HepG2 (cell line): Measurements from ENCODE around the gene NUP133. TPM values are rescaled to one million over a fixed set of nuclear protein-coding genes. Genes with fewer than 3 reads are reported as not detected.

Experiments
- ATAC-seq: fragments of 200-7000 bp; cut with Tn5 transposase; 3 replicates; pipeline ENCODE4 v1.9.1; 2020; ENCODE audit warnings: mild to moderate bottlenecking, moderate library complexity
- BruUV-seq: library from RNA; stranded (reverse); fragments of 400-500 nt; replicated peaks from 2 replicates; lab custom pipeline; 2021; lab: Mats Ljungman, UMichigan
- CTCF ChIA-PET: fragments of 300-600 bp; formaldehyde crosslinking; extraction: SDS; loops from one replicate; lab custom pipeline; 2021; ENCODE audit warnings: low total read pairs, inconsistent platforms, low intra/inter-chr PET ratio; lab: Yijun Ruan, JAX
- POLR2A ChIA-PET: fragments of 350-600 bp; sonication (Branson Sonifier 250); formaldehyde crosslinking; loops from one replicate; lab custom pipeline; 2020; ENCODE audit warnings: antibody characterized with exemption, inconsistent platforms; lab: Yijun Ruan, JAX
- DNase-seq: peaks from one replicate; pipeline ENCODE4 v3.0.0-alpha.2; 2015; ENCODE audit warnings: low spot score
- FAIRE-seq: peaks from 3 replicates; lab custom pipeline; 2011; peaks lifted over from hg19 to GRCh38; lab: Jason Lieb, UNC
- H2AFZ ChIP-seq: one replicate; pipeline ENCODE4 v1.6.1; 2011; ENCODE audit warnings: low read length, inconsistent platforms
- H3K27ac ChIP-seq: fragments of 300-600 bp; 3 replicates; pipeline ENCODE4 v1.8.0; 2011; ENCODE audit warnings: mixed run types, mild to moderate bottlenecking, mixed read lengths, low read length, inconsistent platforms; ENCODE audit not compliant: insufficient read depth; ENCODE audit errors: extremely low read length
- H3K27me3 ChIP-seq, 2 experiments: fragments of 200-600 bp in 1 of 2; 2 replicates in 1 of 2; 3 replicates in 1 of 2; pipeline versions ENCODE4 v1.6.0 to v1.8.0; 2011; ENCODE audit warnings: low read length in 2 of 2, mild to moderate bottlenecking in 2 of 2, moderate library complexity in 2 of 2, inconsistent platforms in 1 of 2; ENCODE audit not compliant: insufficient read depth in 2 of 2, control insufficient read depth in 1 of 2
- H3K36me3 ChIP-seq, 2 experiments: fragments of 200-600 bp in 1 of 2; replicated peaks in 1 of 2; 2 replicates in 1 of 2; 3 replicates in 1 of 2; pipeline versions ENCODE4 v1.5.1 to v1.8.0; 2011; ENCODE audit warnings: low read length in 2 of 2, inconsistent platforms in 1 of 2; ENCODE audit not compliant: insufficient read depth in 2 of 2, control insufficient read depth in 1 of 2
- H3K4me1 ChIP-seq: 2 replicates; pipeline ENCODE4 v1.5.1; 2012; ENCODE audit warnings: low read length, inconsistent platforms; ENCODE audit not compliant: insufficient read depth
- H3K4me2 ChIP-seq: 2 replicates; pipeline ENCODE4 v1.6.0; 2011; ENCODE audit warnings: low read depth, low read length, inconsistent platforms
- H3K4me3 ChIP-seq, 3 experiments: fragments of 200-600 bp in 1 of 3; sonication (generic), shearing (Covaris generic) in 1 of 3; replicated peaks in 1 of 3; 2 replicates each; pipeline ENCODE4 v1.5.1; 2011 to 2016; ENCODE audit warnings: low read length in 3 of 3, inconsistent platforms in 2 of 3, low read depth in 2 of 3, mild to moderate bottlenecking in 2 of 3, control low read depth in 1 of 3, mixed read lengths in 1 of 3; ENCODE audit not compliant: insufficient read depth in 1 of 3
- H3K79me2 ChIP-seq: one replicate; pipeline ENCODE4 v1.6.1; 2011; ENCODE audit warnings: low read length, inconsistent platforms; ENCODE audit not compliant: insufficient read depth
- H3K9ac ChIP-seq: 2 replicates; pipeline ENCODE4 v1.6.0; 2011; ENCODE audit warnings: mild to moderate bottlenecking, low read depth, low read length, inconsistent platforms; ENCODE audit not compliant: insufficient read depth
- H3K9me3 ChIP-seq: 2 replicates; pipeline ENCODE4 v1.5.1; 2012; ENCODE audit warnings: mild to moderate bottlenecking, low read length
- H4K20me1 ChIP-seq: 2 replicates; pipeline ENCODE4 v1.6.0; 2011; ENCODE audit warnings: inconsistent platforms, mild to moderate bottlenecking, low read length, moderate library complexity; ENCODE audit not compliant: insufficient read depth
- AHR ChIP-seq: IDR thresholded peaks from 2 replicates; pipeline ENCODE4 v1.6.1; 2018; ENCODE audit warnings: missing genetic modification reagents, missing compliant biosample characterization
- MTF2 ChIP-seq: sonication (generic); formaldehyde crosslinking; IDR thresholded peaks from 2 replicates; pipeline ENCODE4 v1.5.0; 2020; ENCODE audit warnings: missing genetic modification reagents, borderline replicate concordance
- NR1H2 ChIP-seq: sonication (generic); formaldehyde crosslinking; IDR thresholded peaks from 2 replicates; pipeline ENCODE4 v1.8.1; 2022; ENCODE audit warnings: low read depth, missing genetic modification reagents, borderline replicate concordance
- WIZ ChIP-seq: sonication (generic); formaldehyde crosslinking; IDR thresholded peaks from 2 replicates; pipeline ENCODE4 v1.5.1; 2020; ENCODE audit warnings: mild to moderate bottlenecking, missing genetic modification reagents
- ZMAT3 ChIP-seq: sonication (generic); formaldehyde crosslinking; conservative IDR thresholded peaks from 2 replicates; pipeline ENCODE4 v1.7.0; 2021; ENCODE audit warnings: missing genetic modification reagents
- WGBS: methylation state at CpG from one replicate; pipeline ENCODE4 v1.1.6; 2017; ENCODE audit warnings: low lambda C conversion rate; 5-methylcytosine and 5-hydroxymethylcytosine counted together
- in situ Hi-C: cut with HindIII; loops from 2 replicates; pipeline ENCODE4 v1.10.0; 2017; ENCODE audit warnings: low pct_unique_long_range_greater_than_20kb; ENCODE audit not compliant: extremely low pct_ligation_motif_present
- intact Hi-C: fragments of 100-400 bp; cut with micrococcal nuclease; formaldehyde crosslinking; loops from one replicate; pipeline ENCODE4 v1.10.0; 2022; ENCODE audit not compliant: unreplicated experiment
- polyA plus RNA-seq, 8 experiments: library from polyadenylated mRNA; depleted of rRNA in 3 of 8; stranded (reverse) in 7 of 8; unstranded in 1 of 8; fragments of >200 nt; fragmentation: Illumina TruSeq in 4 of 8; extraction: Trizol in 4 of 8; gene quantifications; 2 replicates each; pipeline versions ENCODE4 v1.2.1 to v1.2.3, GENCODE V29; 2011 to 2016; ENCODE audit warnings: low read depth in 4 of 8, missing spikeins in 1 of 8, mixed read lengths in 1 of 8; ENCODE audit not compliant: insufficient read depth in 1 of 8
- total RNA-seq, 5 experiments: library from RNA; depleted of rRNA; stranded (reverse); fragments of >200 nt; fragmentation: Illumina TruSeq; extraction: Trizol; gene quantifications; 2 replicates each; pipeline ENCODE4 v1.2.3, GENCODE V29; 2016; ENCODE audit warnings: low read depth in 1 of 5
- TF ChIP-seq, protein P1 (sequence below): IDR thresholded peaks from 2 replicates; pipeline ENCODE4 v1.6.1; 2018; ENCODE audit warnings: missing genetic modification reagents

NUP133 gene
- total and polyA plus RNA-seq, 2 of the 13 experiments (the other 11 are each of a cell fraction or from before 2014, with no cell fraction given) = 17.7 to 45.6 TPM

DNA sequence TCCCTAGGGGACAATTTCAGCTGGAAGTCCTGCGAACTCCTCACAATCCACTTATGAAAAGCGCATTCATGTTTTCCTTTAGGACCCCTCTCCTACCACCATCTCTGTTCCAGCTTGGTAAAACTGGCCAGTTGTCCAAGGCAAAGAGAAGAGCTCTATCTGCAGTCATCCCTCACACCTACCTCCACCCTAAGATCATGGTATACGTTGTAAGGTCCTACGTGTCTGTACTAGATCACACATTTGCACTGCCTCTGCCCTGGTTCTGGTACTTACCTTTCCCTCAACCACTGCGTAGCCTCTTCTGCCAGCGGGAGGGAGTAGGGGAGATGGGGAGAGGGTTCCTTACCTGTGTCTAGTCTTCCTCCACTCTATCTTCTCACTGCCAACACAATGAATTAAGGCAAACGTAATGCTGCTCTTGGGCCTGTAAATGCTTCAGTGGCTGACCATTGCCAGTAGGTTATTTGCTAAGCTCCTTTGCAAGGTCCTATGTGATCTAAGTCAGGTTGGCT, 739 bp upstream of the NUP133 start:
- WGBS = 15% methylated on average over 7 of the region's 7 CpGs
- ChIA-PET POLR2A (interaction anchor here (0.6 to 3.0 kb wide), 15 partner anchors 12 to 1194 kb away, joined by 3 to 19 read pairs (median 3); partner anchors contain the start of gene ABCB10), CTCF (no interaction called here)
- H3K9me3 ChIP-seq = no peaks in the 10 kb centered on the region
- H2AFZ ChIP-seq = peak overlapping the region; percentile 89
- peak overlapping the region; percentile 97 for H3K27ac ChIP-seq
- H3K4me2 ChIP-seq = peak overlapping the region; percentile 98
- no peak for FAIRE-seq
- no peaks in the 10 kb centered on the region; a peak in 1 of 5 replicates for H3K27me3 ChIP-seq
- peaks cover 27% of the 10 kb centered on the region for H3K4me1 ChIP-seq
- peaks cover 21% of the 10 kb centered on the region for H3K79me2 ChIP-seq
- BruUV-seq = TSS peak; percentile 97
- in situ Hi-C loops = no loop called here
- no peaks in the 10 kb centered on the region; the same call in 1 of the 2 replicates for H4K20me1 ChIP-seq
- peaks cover 0 to 7% of the 10 kb centered on the region in 2 experiments; a peak in 1 of 5 replicates for H3K36me3 ChIP-seq
- H3K4me3 ChIP-seq = peak overlapping the region; percentile 89 to 91 (median 90)
- peak overlapping the region; percentile 97 for H3K9ac ChIP-seq
- peak; percentile 37 for ATAC-seq
- intact Hi-C loops = loop anchor here (5.0 kb wide), 1 partner anchor 48 kb away; the partner anchor contains the start of gene ABCB10
- TF ChIP-seq AHR (CRISPR knock-in tag) (no peak), NR1H2 (CRISPR knock-in tag) (no peak), MTF2 (CRISPR knock-in tag) (peak; percentile 57; the same call in 1 of the 2 replicates), ZMAT3 (CRISPR knock-in tag) (0 out of 2 replicates have a peak, but pooled peaks have one; percentile 26), WIZ (peak; percentile 59; the same call in 1 of the 2 replicates)
- TF ChIP-seq, protein P1, sequence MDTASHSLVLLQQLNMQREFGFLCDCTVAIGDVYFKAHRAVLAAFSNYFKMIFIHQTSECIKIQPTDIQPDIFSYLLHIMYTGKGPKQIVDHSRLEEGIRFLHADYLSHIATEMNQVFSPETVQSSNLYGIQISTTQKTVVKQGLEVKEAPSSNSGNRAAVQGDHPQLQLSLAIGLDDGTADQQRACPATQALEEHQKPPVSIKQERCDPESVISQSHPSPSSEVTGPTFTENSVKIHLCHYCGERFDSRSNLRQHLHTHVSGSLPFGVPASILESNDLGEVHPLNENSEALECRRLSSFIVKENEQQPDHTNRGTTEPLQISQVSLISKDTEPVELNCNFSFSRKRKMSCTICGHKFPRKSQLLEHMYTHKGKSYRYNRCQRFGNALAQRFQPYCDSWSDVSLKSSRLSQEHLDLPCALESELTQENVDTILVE (CRISPR knock-in tag) = 0 out of 2 replicates have a peak, but pooled peaks have one; percentile 4
- peak; percentile 9 for DNase-seq
